Dendritic cell treated with granulocyte-macrophage colony-stimulating factor and Interleukin-4, amounts not matched to agents 40 ng/mL and 50 ng/mL, for 4 days (primary cell): Measurements from ENCODE around the gene CCDC201.

Experiments
- H3K27ac Mint-ChIP-seq: one replicate; pipeline ENCODE4 v1.8.0; 2022; ENCODE audit warnings: mild to moderate bottlenecking, mixed read lengths
- H3K27me3 Mint-ChIP-seq: one replicate; pipeline ENCODE4 v1.8.0; 2022; ENCODE audit warnings: mild to moderate bottlenecking, mixed read lengths
- H3K36me3 Mint-ChIP-seq: one replicate; pipeline ENCODE4 v1.8.0; 2022; ENCODE audit warnings: low read depth, mixed read lengths
- H3K4me1 Mint-ChIP-seq: one replicate; pipeline ENCODE4 v1.8.0; 2022; ENCODE audit warnings: low read depth, mixed read lengths
- H3K4me3 Mint-ChIP-seq: one replicate; pipeline ENCODE4 v1.8.0; 2022; ENCODE audit warnings: mild to moderate bottlenecking, moderate library complexity, mixed read lengths
- H3K9me3 Mint-ChIP-seq: one replicate; pipeline ENCODE4 v1.8.0; 2022; ENCODE audit warnings: mixed read lengths
- intact Hi-C: fragments of 100-400 bp; cut with micrococcal nuclease; formaldehyde crosslinking; loops from one replicate; pipeline ENCODE4 v1.15.0; 2022

Gene CCDC201

GRCh38 chr7:45910855-45911254 is 38.0 kb upstream of the CCDC201 start:
- intact Hi-C loops: no loop called here
- H3K9me3 Mint-ChIP-seq: no peaks in the 10 kb centered on the region

GRCh38 chr7:45909561-45909960 is 36.7 kb upstream of the CCDC201 start:
- peaks cover 6% of the 10 kb centered on the region for H3K27me3 Mint-ChIP-seq

More at GRCh38 chr7:45910855-45911254, 38.0 kb upstream of the CCDC201 start:
- peaks cover 7% of the 10 kb centered on the region for H3K27me3 Mint-ChIP-seq
- H3K4me3 Mint-ChIP-seq: no peak overlapping the region
- H3K36me3 Mint-ChIP-seq: no peaks in the 10 kb centered on the region
- no peak overlapping the region for H3K27ac Mint-ChIP-seq
- H3K4me1 Mint-ChIP-seq: no peaks in the 10 kb centered on the region

GRCh38 chr7:45902820-45903219 is 29.9 kb upstream of the CCDC201 start:
- H3K9me3 Mint-ChIP-seq: no peaks in the 10 kb centered on the region
- H3K27me3 Mint-ChIP-seq: peaks cover 1% of the 10 kb centered on the region
- no peaks in the 10 kb centered on the region for H3K4me1 Mint-ChIP-seq
- H3K4me3 Mint-ChIP-seq: no peak overlapping the region
- no peak overlapping the region for H3K27ac Mint-ChIP-seq
- H3K36me3 Mint-ChIP-seq: no peaks in the 10 kb centered on the region
- intact Hi-C loops: no loop called here

More at GRCh38 chr7:45909561-45909960, 36.7 kb upstream of the CCDC201 start:
- Mint-ChIP-seq H3K4me1 (no peaks in the 10 kb centered on the region), H3K9me3 (no peaks in the 10 kb centered on the region), H3K27ac (no peak overlapping the region), H3K4me3 (no peak overlapping the region), H3K36me3 (no peaks in the 10 kb centered on the region)
- intact Hi-C loops: no loop called here

- no peaks in the 10 kb centered on the region for H3K4me1 Mint-ChIP-seq
- H3K36me3 Mint-ChIP-seq: no peaks in the 10 kb centered on the region
- H3K9me3 Mint-ChIP-seq: no peaks in the 10 kb centered on the region
- H3K27ac Mint-ChIP-seq: no peak overlapping the region
- H3K4me3 Mint-ChIP-seq: no peak overlapping the region
- H3K27me3 Mint-ChIP-seq: peaks cover 1% of the 10 kb centered on the region
- intact Hi-C loops: no loop called here
Measured at GRCh38 chr7:45901566-45901965, 28.7 kb upstream of the CCDC201 start.

GRCh38 chr7:45898222-45898621 is 25.3 kb upstream of the CCDC201 start:
- H3K27me3 Mint-ChIP-seq: peaks cover 12% of the 10 kb centered on the region
- no peak overlapping the region for H3K27ac Mint-ChIP-seq
- intact Hi-C loops: no loop called here
- no peaks in the 10 kb centered on the region for H3K4me1 Mint-ChIP-seq
- H3K4me3 Mint-ChIP-seq: no peak overlapping the region
- H3K9me3 Mint-ChIP-seq: no peaks in the 10 kb centered on the region
- H3K36me3 Mint-ChIP-seq: no peaks in the 10 kb centered on the region

GRCh38 chr7:45897042-45897690 is 24.3 kb upstream of the CCDC201 start:
- Mint-ChIP-seq H3K36me3 (no peaks in the 10 kb centered on the region), H3K27ac (no peak overlapping the region), H3K9me3 (no peaks in the 10 kb centered on the region), H3K27me3 (peaks cover 13% of the 10 kb centered on the region), H3K4me3 (no peak overlapping the region), H3K4me1 (no peaks in the 10 kb centered on the region)
- intact Hi-C loops: no loop called here

GRCh38 chr7:45894665-45895062 is 21.8 kb upstream of the CCDC201 start:
- no peak overlapping the region for H3K4me3 Mint-ChIP-seq
- H3K36me3 Mint-ChIP-seq: no peaks in the 10 kb centered on the region
- peaks cover 24% of the 10 kb centered on the region for H3K27me3 Mint-ChIP-seq
- no peak overlapping the region for H3K27ac Mint-ChIP-seq
- H3K4me1 Mint-ChIP-seq: no peaks in the 10 kb centered on the region
- H3K9me3 Mint-ChIP-seq: no peaks in the 10 kb centered on the region
- intact Hi-C loops: no loop called here

- H3K27ac Mint-ChIP-seq: no peak overlapping the region
- H3K4me1 Mint-ChIP-seq: no peaks in the 10 kb centered on the region
- no peaks in the 10 kb centered on the region for H3K36me3 Mint-ChIP-seq
- no peak overlapping the region for H3K4me3 Mint-ChIP-seq
- H3K27me3 Mint-ChIP-seq: peaks cover 29% of the 10 kb centered on the region
- no peaks in the 10 kb centered on the region for H3K9me3 Mint-ChIP-seq
- intact Hi-C loops: no loop called here
Measured at GRCh38 chr7:45893996-45894664, 21.2 kb upstream of the CCDC201 start.

- Mint-ChIP-seq H3K27me3 (peaks cover 35% of the 10 kb centered on the region), H3K9me3 (no peaks in the 10 kb centered on the region), H3K36me3 (no peaks in the 10 kb centered on the region), H3K27ac (no peak overlapping the region), H3K4me1 (no peaks in the 10 kb centered on the region), H3K4me3 (no peak overlapping the region)
- intact Hi-C loops: no loop called here
Measured at GRCh38 chr7:45893374-45893995, 20.6 kb upstream of the CCDC201 start.

GRCh38 chr7:45892407-45893035 is 19.6 kb upstream of the CCDC201 start:
- Mint-ChIP-seq H3K36me3 (no peaks in the 10 kb centered on the region), H3K4me1 (no peaks in the 10 kb centered on the region), H3K27ac (no peak overlapping the region), H3K27me3 (peaks cover 45% of the 10 kb centered on the region), H3K4me3 (no peak overlapping the region), H3K9me3 (no peaks in the 10 kb centered on the region)
- intact Hi-C loops: no loop called here

- no peaks in the 10 kb centered on the region for H3K9me3 Mint-ChIP-seq
- intact Hi-C loops: no loop called here
- H3K27me3 Mint-ChIP-seq: peaks cover 50% of the 10 kb centered on the region
- H3K4me3 Mint-ChIP-seq: no peak overlapping the region
- H3K27ac Mint-ChIP-seq: no peak overlapping the region
- H3K36me3 Mint-ChIP-seq: no peaks in the 10 kb centered on the region
- no peaks in the 10 kb centered on the region for H3K4me1 Mint-ChIP-seq
Measured at GRCh38 chr7:45891462-45892402, 18.9 kb upstream of the CCDC201 start.

GRCh38 chr7:45890902-45891461 is 18.1 kb upstream of the CCDC201 start:
- H3K9me3 Mint-ChIP-seq: no peaks in the 10 kb centered on the region

More at GRCh38 chr7:45890902-45891461, 18.1 kb upstream of the CCDC201 start:
- intact Hi-C loops: no loop called here
- Mint-ChIP-seq H3K27ac (no peak overlapping the region), H3K4me1 (no peaks in the 10 kb centered on the region), H3K4me3 (no peak overlapping the region), H3K27me3 (peaks cover 53% of the 10 kb centered on the region), H3K36me3 (no peaks in the 10 kb centered on the region)
